GM12873 (cell line): ENCODE results near the gene AVPR2.

Experiments
- TF ChIP-seq, protein P1 (sequence below): IDR thresholded peaks from 2 replicates; pipeline ENCODE4 v1.5.1; 2012; ENCODE audit warnings: low read depth, mild to moderate bottlenecking, moderate library complexity, low read length, control low read depth; ENCODE audit not compliant: insufficient read depth; ENCODE audit errors: missing control alignments

Gene AVPR2

DNA sequence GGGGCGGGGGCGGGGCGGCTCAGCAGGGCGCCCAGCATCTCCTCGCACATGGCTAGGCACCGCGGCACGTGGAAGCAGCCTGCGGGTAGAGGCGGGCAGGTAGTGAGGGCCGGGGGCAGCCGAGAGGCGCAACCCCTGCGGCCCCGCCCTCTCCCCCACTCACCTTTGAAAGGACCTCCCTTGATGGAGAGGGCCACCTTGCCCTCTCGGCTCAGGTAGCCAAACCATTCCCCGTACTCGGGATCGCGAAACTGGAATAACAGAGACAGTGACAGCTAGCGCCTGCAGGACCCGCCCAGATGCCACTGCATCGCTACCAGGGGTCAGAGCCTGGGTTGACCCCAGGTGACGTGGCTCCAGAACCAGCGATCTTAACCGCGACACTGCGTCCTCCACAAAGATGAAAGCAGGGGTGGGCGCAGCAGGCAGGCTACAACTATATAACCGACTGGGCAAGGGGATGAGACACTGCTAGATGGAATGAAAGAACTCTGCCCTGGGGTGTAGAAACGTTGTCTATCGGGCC lies 30.9 kb downstream of the AVPR2 start:
- TF ChIP-seq, protein P1, sequence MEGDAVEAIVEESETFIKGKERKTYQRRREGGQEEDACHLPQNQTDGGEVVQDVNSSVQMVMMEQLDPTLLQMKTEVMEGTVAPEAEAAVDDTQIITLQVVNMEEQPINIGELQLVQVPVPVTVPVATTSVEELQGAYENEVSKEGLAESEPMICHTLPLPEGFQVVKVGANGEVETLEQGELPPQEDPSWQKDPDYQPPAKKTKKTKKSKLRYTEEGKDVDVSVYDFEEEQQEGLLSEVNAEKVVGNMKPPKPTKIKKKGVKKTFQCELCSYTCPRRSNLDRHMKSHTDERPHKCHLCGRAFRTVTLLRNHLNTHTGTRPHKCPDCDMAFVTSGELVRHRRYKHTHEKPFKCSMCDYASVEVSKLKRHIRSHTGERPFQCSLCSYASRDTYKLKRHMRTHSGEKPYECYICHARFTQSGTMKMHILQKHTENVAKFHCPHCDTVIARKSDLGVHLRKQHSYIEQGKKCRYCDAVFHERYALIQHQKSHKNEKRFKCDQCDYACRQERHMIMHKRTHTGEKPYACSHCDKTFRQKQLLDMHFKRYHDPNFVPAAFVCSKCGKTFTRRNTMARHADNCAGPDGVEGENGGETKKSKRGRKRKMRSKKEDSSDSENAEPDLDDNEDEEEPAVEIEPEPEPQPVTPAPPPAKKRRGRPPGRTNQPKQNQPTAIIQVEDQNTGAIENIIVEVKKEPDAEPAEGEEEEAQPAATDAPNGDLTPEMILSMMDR = no peak

DNA sequence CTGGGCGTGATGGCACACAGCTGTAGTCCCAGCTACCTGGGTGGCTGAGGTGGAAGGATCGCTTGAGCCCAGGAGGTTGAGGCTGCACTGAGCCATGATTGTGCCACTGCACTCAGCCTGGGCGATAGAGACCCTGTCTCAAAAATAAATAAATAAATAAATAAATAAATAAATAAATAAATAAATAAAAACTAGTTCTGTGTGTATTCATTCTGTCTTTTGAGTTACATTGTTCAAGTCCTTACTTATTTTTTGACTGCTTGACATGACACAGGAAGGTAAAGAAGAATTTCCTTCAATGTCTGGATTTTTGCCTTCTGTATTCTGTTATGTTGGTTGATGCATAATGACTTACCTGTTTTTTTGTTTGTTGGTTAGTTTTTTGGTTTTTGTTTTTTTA lies 32.6 kb downstream of the AVPR2 start:
- TF ChIP-seq, protein P1 = no peak

DNA sequence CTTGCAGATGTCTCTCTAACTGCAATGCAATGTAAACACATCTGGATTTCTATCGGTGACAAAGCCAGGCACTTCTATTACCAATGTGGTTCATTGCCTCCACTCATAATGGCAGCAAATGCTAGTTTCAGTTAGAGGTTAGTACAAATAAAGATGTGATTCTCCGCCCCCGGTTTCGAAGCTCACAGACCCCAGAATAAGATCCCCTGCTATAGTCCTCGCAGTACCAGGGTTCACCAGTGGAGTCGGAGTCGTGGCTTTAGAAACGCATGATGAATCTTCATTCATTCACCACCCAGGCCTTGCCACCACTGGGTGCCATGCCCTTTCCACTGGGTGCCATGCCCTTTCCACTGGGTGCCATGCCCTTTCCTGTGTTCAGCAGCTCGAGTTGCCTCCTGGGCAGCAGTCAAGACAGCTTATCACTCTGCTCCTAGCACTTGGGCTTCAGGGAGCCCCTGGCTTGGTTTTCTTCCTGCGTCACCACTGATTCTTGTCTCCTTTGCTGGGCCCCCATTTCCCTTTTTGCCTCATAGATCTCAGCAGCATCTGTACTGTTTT lies 33.8 kb downstream of the AVPR2 start:
- TF ChIP-seq, protein P1 = peak; percentile 33

DNA sequence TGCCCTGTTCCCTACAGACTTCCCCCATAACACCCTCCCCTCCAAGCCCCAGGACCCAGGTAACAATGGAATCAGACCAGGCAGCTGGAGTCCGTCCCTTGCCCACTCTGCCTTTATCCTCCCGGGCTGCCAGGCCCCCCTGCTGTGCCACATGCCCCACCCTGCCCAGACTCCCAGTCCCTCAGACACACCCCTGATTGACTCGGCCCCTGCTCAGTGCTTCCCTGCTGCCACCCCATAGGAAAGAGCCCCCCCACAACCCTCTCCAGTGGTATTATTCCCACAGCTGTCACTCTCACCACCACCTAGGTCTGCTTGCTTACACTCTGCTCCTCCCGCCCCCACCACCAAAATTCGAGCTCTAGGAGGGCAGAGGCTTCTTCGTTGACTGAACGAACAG lies 35.1 kb downstream of the AVPR2 start:
- TF ChIP-seq, protein P1 = no peak

DNA sequence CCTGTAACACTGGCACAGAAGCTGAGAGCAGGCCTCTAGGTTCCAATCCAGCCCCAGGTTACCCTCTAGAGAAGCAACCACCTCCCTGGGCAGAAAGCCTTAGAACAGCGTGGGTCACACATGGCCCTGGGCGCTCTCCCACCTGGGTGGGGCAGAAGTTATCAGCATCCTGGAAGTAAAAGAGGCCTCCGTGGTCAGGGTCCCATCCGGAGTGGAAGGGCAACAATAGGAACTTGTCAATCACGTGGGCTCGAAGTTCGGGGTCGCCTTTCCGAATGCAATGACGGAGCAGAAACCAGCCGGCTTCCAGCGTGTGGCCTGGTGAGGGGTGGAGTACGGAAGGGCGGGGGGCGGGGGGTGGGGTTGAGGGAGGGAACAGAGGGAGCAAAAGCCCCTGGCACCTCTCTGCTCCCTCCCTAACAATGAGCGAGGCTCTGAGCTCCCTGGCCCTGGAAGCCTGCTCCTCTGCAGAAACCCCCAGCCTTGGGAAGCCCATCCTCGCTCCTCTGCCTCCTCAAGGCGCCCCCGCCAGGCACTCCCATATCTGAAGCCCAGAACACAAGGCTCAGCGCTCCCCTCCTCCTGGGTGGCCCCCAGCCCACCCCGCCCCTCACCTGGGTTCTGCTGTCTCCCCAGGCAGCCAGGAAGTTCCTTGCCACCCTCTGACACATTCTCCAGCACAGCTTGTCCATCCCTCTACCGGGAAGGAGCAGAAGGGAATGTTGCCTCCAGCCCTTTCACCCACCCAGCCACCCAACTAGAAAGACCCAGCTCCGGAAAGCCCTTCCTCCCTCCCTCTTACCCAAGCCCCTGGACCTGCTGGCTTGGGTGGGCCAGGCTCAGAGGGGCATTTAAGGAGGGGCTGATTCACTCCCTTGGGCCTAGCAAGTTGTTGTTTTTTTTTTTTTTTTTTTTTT lies 37.1 kb downstream of the AVPR2 start:
- TF ChIP-seq, protein P1 = no peak

DNA sequence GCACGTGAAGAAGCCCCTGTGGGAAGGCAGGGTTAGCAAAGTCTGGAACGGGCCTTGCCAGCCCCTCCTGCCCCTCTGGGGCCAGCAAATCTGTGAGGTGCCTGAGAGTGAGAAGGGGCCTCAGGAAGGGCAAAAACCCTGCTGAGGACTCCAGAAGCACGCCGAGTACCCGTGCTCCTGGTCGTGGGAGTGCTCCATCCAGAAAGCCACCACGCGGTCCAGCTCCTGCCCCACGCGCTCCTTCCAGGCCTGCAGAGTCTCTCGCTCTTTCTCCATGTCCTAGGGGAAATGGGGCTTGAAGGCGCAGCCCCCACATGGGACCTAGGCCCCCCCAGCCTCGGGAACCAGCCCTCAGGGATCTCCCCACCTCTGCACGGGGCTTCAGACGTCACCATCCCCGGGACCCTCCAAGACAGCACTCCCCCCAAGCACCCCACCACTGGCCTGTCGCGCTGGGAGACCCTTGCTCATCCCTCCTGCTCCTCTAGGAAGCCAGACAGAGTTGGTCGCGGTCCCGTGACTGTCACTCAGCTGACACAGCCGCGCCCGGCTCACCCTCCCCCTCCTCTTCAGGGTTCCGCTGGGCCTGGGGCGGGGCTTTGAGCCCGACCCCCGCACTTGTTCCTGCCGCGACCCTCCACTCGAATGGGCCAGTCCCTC lies 39.8 kb downstream of the AVPR2 start, which contains the start of gene RENBP:
Gene RENBP (minus strand): TSS at position 504 of the 660 bp plus-strand sequence. CDS start 33 bp downstream, at position 471.
- TF ChIP-seq, protein P1 = no peak

DNA sequence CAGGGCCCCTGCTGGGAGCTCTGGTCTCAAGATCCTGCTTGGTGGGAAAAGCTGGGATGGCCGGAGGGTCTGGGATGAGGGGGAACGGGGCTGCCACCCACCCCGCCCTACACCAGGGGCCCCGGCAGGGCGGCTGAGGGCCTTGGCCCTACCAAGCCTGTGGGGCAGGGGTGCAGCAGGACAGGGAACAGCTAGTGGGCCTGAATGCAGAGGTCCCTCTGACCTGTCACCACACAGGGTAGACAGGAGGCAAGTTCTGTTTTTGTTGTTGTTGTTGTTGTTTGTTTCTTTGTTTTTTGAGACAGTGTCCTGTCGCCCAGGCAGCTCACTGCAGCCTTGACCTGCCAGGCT lies 40.3 kb downstream of the AVPR2 start:
- TF ChIP-seq, protein P1 = no peak
